Neural cell (in vitro differentiated cells): ENCODE measurements around the gene XBP1. TPM values are rescaled to one million over a fixed set of nuclear protein-coding genes. Genes with fewer than 3 reads are reported as not detected.

Experiments used
- H2AFZ ChIP-seq: fragments of 200-600, 300-800 bp; sonication (generic), shearing (Covaris generic); 2 replicates; pipeline ENCODE4 v1.6.0; 2014; ENCODE audit warnings: low read depth, mild to moderate bottlenecking, antibody characterized with exemption, low read length, moderate library complexity
- H3F3A ChIP-seq: fragments of 200-600 bp; shearing (Covaris generic); 2 replicates; pipeline ENCODE4 v1.6.1; 2016; ENCODE audit warnings: mild to moderate bottlenecking, moderate library complexity, mixed read lengths, antibody characterized with exemption, low read length; ENCODE audit not compliant: insufficient read depth, poor library complexity, severe bottlenecking
- H3K27ac ChIP-seq: fragments of 200-600, 300-800 bp; sonication (generic), shearing (Covaris generic); 2 replicates; pipeline ENCODE4 v1.5.1; 2014; ENCODE audit warnings: mild to moderate bottlenecking, low read length, moderate library complexity
- H3K27me3 ChIP-seq: fragments of 300-800, 200-600 bp; sonication (generic), shearing (Covaris generic); 2 replicates; pipeline ENCODE4 v1.6.0; 2014; ENCODE audit warnings: mild to moderate bottlenecking, low read depth, low read length, moderate library complexity; ENCODE audit not compliant: insufficient read depth
- H3K36me3 ChIP-seq: fragments of 300-800, 200-600 bp; sonication (generic), shearing (Covaris generic); 2 replicates; pipeline ENCODE4 v1.5.1; 2014; ENCODE audit warnings: mild to moderate bottlenecking, antibody characterized with exemption, low read length, moderate library complexity; ENCODE audit not compliant: insufficient read depth
- H3K4me2 ChIP-seq: fragments of 300-800, 200-600 bp; sonication (generic), shearing (Covaris generic); 2 replicates; pipeline ENCODE4 v1.6.0; 2014; ENCODE audit warnings: mild to moderate bottlenecking, low read length
- H3K4me3 ChIP-seq: fragments of 300-800, 200-600 bp; sonication (generic), shearing (Covaris generic); 2 replicates; pipeline ENCODE4 v1.5.1; 2014; ENCODE audit warnings: mild to moderate bottlenecking, low read length, moderate library complexity
- H3K79me2 ChIP-seq: fragments of 200-600 bp; shearing (Covaris generic); replicated peaks from 2 replicates; pipeline ENCODE4 v1.6.0; 2014; ENCODE audit warnings: mild to moderate bottlenecking, low read length, moderate library complexity; ENCODE audit not compliant: insufficient read depth
- H3K9ac ChIP-seq: fragments of 300-800, 200-600 bp; sonication (generic), shearing (Covaris generic); 2 replicates; pipeline ENCODE4 v1.6.1; 2016; ENCODE audit warnings: mild to moderate bottlenecking, low read length, mixed read lengths
- H3K9me2 ChIP-seq: fragments of 200-600 bp; shearing (Covaris generic); 2 replicates; pipeline ENCODE4 v1.6.1; 2016; ENCODE audit warnings: mild to moderate bottlenecking, low read length, mixed read lengths; ENCODE audit not compliant: insufficient read depth
- H3K9me3 ChIP-seq: fragments of 200-600, 300-800 bp; sonication (generic), shearing (Covaris generic); 2 replicates; pipeline ENCODE4 v1.6.1; 2016; ENCODE audit warnings: mild to moderate bottlenecking, mixed run types, low read length, moderate library complexity, mixed read lengths
- H4K20me1 ChIP-seq: fragments of 200-600 bp; shearing (Covaris generic); 2 replicates; pipeline ENCODE4 v1.6.1; 2016; ENCODE audit warnings: mild to moderate bottlenecking, mixed run types; ENCODE audit not compliant: insufficient read depth
- CTCF ChIP-seq: fragments of 450-650 bp; IDR thresholded peaks from 2 replicates; pipeline ENCODE4 v1.5.1; 2014; ENCODE audit warnings: antibody characterized with exemption, mild to moderate bottlenecking, moderate library complexity; ENCODE audit not compliant: poor library complexity, severe bottlenecking
- EP300 ChIP-seq: fragments of 450-650 bp; conservative IDR thresholded peaks from 2 replicates; pipeline ENCODE4 v1.6.1; 2014; ENCODE audit warnings: antibody characterized with exemption, mild to moderate bottlenecking, moderate library complexity; ENCODE audit not compliant: poor library complexity, severe bottlenecking
- EZH2 ChIP-seq: fragments of 200-600, 300-800 bp; shearing (Covaris generic), sonication (generic); IDR thresholded peaks from 2 replicates; pipeline ENCODE4 v1.6.1; 2014; ENCODE audit warnings: antibody characterized with exemption, low read length, borderline replicate concordance, mild to moderate bottlenecking; ENCODE audit not compliant: insufficient read depth, poor library complexity, severe bottlenecking
- MXI1 ChIP-seq: fragments of 450-650 bp; conservative IDR thresholded peaks from 2 replicates; pipeline ENCODE4 v1.6.1; 2014; ENCODE audit warnings: antibody characterized with exemption, mild to moderate bottlenecking; ENCODE audit not compliant: poor library complexity, severe bottlenecking
- POLR2AphosphoS5 ChIP-seq: IDR thresholded peaks from 2 replicates; pipeline ENCODE4 v1.6.1; 2012
- RAD21 ChIP-seq: fragments of 450-650 bp; conservative IDR thresholded peaks from 2 replicates; pipeline ENCODE4 v1.6.1; 2014; ENCODE audit warnings: antibody characterized with exemption, mild to moderate bottlenecking, moderate library complexity
- REST ChIP-seq: IDR thresholded peaks from 2 replicates; pipeline ENCODE4 v1.6.1; 2012; ENCODE audit warnings: borderline replicate concordance
- SMC3 ChIP-seq: fragments of 450-650 bp; conservative IDR thresholded peaks from 2 replicates; pipeline ENCODE4 v1.6.1; 2014; ENCODE audit warnings: antibody characterized with exemption, mild to moderate bottlenecking, moderate library complexity; ENCODE audit not compliant: poor library complexity
- TAF1 ChIP-seq: IDR thresholded peaks from 2 replicates; pipeline ENCODE4 v1.6.1; 2012; ENCODE audit warnings: low read depth
- polyA plus RNA-seq: library from polyadenylated mRNA; depleted of rRNA; stranded (reverse); fragments of >200 nt; gene quantifications from 2 replicates; pipeline ENCODE4 v1.2.3, GENCODE V29; 2014

XBP1 gene
- polyA plus RNA-seq, 1 donor from 2014 or later = 19.0 TPM

GRCh38 chr22:28815729-28816128 is 15.4 kb upstream of the XBP1 start:
- Histone ChIP-seq H3K36me3 (no peaks in the 10 kb centered on the region), H4K20me1 (no peaks in the 10 kb centered on the region), H2AFZ (no peak overlapping the region), H3K27me3 (no peaks in the 10 kb centered on the region), H3F3A (no peaks in the 10 kb centered on the region), H3K27ac (no peak overlapping the region), H3K9ac (no peak overlapping the region), H3K9me3 (no peaks in the 10 kb centered on the region), H3K4me3 (no peak overlapping the region), H3K9me2 (no peaks in the 10 kb centered on the region), H3K79me2 (no peaks in the 10 kb centered on the region), H3K4me2 (no peak overlapping the region)
- TF ChIP-seq RAD21 (no peak), EP300 (no peak), EZH2 (no peak), REST (no peak), TAF1 (no peak), CTCF (no peak), POLR2AphosphoS5 (no peak), SMC3 (no peak), MXI1 (no peak)

- Histone ChIP-seq H3K79me2 (no peaks in the 10 kb centered on the region), H3F3A (no peaks in the 10 kb centered on the region), H3K9me3 (no peaks in the 10 kb centered on the region), H4K20me1 (no peaks in the 10 kb centered on the region), H3K27me3 (no peaks in the 10 kb centered on the region), H3K4me3 (no peak overlapping the region), H3K9me2 (no peaks in the 10 kb centered on the region), H3K36me3 (no peaks in the 10 kb centered on the region), H3K4me2 (no peak overlapping the region), H3K27ac (no peak overlapping the region), H3K9ac (no peak overlapping the region), H2AFZ (no peak overlapping the region)
- TF ChIP-seq TAF1 = no peak
- no peak for TF ChIP-seq MXI1
- no peak for TF ChIP-seq RAD21
- no peak for TF ChIP-seq EZH2
- TF ChIP-seq CTCF = no peak
- TF ChIP-seq EP300 = no peak
- no peak for TF ChIP-seq POLR2AphosphoS5
- TF ChIP-seq REST = no peak
- no peak for TF ChIP-seq SMC3
Observed at GRCh38 chr22:28815111-28815510, 14.7 kb upstream of the XBP1 start.
